A673 (cell line): ENCODE data around the gene CTNNA2. TPM values are rescaled to one million over a fixed set of nuclear protein-coding genes. Genes with fewer than 3 reads are reported as not detected.

Experiments used
- BruUV-seq: library from RNA; stranded (reverse); fragments of 400-500 nt; replicated peaks from 2 replicates; lab custom pipeline; 2021; lab: Mats Ljungman, UMichigan
- CTCF ChIA-PET: fragments of 300-600 bp; sonication (Branson Sonifier 250); formaldehyde crosslinking; loops from one replicate; lab custom pipeline; 2022; ENCODE audit warnings: antibody characterized with exemption; lab: Charles Lee
- POLR2A ChIA-PET: fragments of 300-600 bp; sonication (Branson Sonifier 250); formaldehyde crosslinking; loops from one replicate; lab custom pipeline; 2022; ENCODE audit warnings: antibody characterized with exemption; ENCODE audit not compliant: low non-redundant PET; lab: Charles Lee
- DNase-seq: peaks from one replicate; pipeline ENCODE4 v3.0.0-alpha.2; 2015; ENCODE audit warnings: low spot score
- H3K27ac ChIP-seq: fragments of 200-600 bp; sonication (generic); 2 replicates; pipeline ENCODE4 v1.5.1; 2016; ENCODE audit warnings: mixed run types, low read depth, mild to moderate bottlenecking, mixed read lengths, antibody characterized with exemption, low read length; ENCODE audit not compliant: poor library complexity, severe bottlenecking
- H3K27me3 ChIP-seq: fragments of 200-600 bp; sonication (generic); replicated peaks from 2 replicates; pipeline ENCODE4 v1.6.1; 2017; ENCODE audit warnings: mixed run types, low read depth, mild to moderate bottlenecking, mixed read lengths, antibody characterized with exemption, low read length; ENCODE audit not compliant: insufficient read depth, poor library complexity
- H3K36me3 ChIP-seq: fragments of 200-600 bp; sonication (generic); 2 replicates; pipeline ENCODE4 v1.6.1; 2016; ENCODE audit warnings: mixed run types, mild to moderate bottlenecking, mixed read lengths, antibody characterized with exemption, low read length; ENCODE audit not compliant: insufficient read depth, poor library complexity, severe bottlenecking
- H3K4me1 ChIP-seq: fragments of 200-600 bp; sonication (generic); 2 replicates; pipeline ENCODE4 v1.6.1; 2017; ENCODE audit warnings: mixed run types, mild to moderate bottlenecking, mixed read lengths, antibody characterized with exemption, low read length; ENCODE audit not compliant: insufficient read depth, poor library complexity, severe bottlenecking
- H3K4me3 ChIP-seq: fragments of 200-600 bp; sonication (generic); 2 replicates; pipeline ENCODE4 v1.5.1; 2016; ENCODE audit warnings: low read depth, mixed run types, mild to moderate bottlenecking, mixed read lengths, low read length; ENCODE audit not compliant: poor library complexity, severe bottlenecking
- H3K9me3 ChIP-seq: fragments of 200-600 bp; sonication (generic); 2 replicates; pipeline ENCODE4 v1.6.1; 2016; ENCODE audit warnings: mixed run types, low read depth, mild to moderate bottlenecking, mixed read lengths, antibody characterized with exemption, low read length; ENCODE audit not compliant: poor library complexity, severe bottlenecking
- CTCF ChIP-seq: fragments of 300-800, 200-600 bp; sonication (generic); conservative IDR thresholded peaks from 2 replicates; pipeline ENCODE4 v1.5.1; 2017; ENCODE audit warnings: low read depth, mild to moderate bottlenecking, antibody characterized with exemption, low read length, moderate library complexity, mixed read lengths
- EZH2 ChIP-seq: fragments of 200-600 bp; sonication (generic); IDR thresholded peaks from 2 replicates; pipeline ENCODE4 v1.6.1; 2017; ENCODE audit warnings: borderline replicate concordance, low read depth, mild to moderate bottlenecking, mixed read lengths, antibody characterized with exemption, low read length; ENCODE audit not compliant: poor library complexity, severe bottlenecking
- intact Hi-C: fragments of 100-400 bp; cut with micrococcal nuclease; formaldehyde crosslinking; loops from one replicate; pipeline ENCODE4 v1.10.0; 2022; ENCODE audit not compliant: unreplicated experiment
- total RNA-seq: library from RNA; stranded (reverse); gene quantifications from 2 replicates; pipeline ENCODE4 v1.2.3, GENCODE V29; 2021

The CTNNA2 gene
- total RNA-seq, 1 experiment from 2014 or later = not detected

GRCh38 chr2:80167284-80167808 lies 654.5 kb downstream of the CTNNA2 start:
- Histone ChIP-seq H3K27ac (no peak overlapping the region), H3K36me3 (no peaks in the 10 kb centered on the region), H3K27me3 (no peaks in the 10 kb centered on the region), H3K9me3 (no peaks in the 10 kb centered on the region), H3K4me1 (no peaks in the 10 kb centered on the region), H3K4me3 (no peak overlapping the region)
- no peak for TF ChIP-seq CTCF
- TF ChIP-seq EZH2 = no peak
- ChIA-PET CTCF (no interaction called here), POLR2A (no interaction called here)
- intact Hi-C loops = no loop called here
- DNase-seq = no peak
- BruUV-seq = no TSS peak

- H3K36me3 ChIP-seq = no peaks in the 10 kb centered on the region
- intact Hi-C loops = no loop called here
- DNase-seq = no peak
- no peaks in the 10 kb centered on the region for H3K27me3 ChIP-seq
- no peak overlapping the region for H3K4me3 ChIP-seq
- ChIA-PET CTCF (no interaction called here), POLR2A (no interaction called here)
- TF ChIP-seq EZH2 (no peak), CTCF (no peak)
- no peak overlapping the region for H3K27ac ChIP-seq
- BruUV-seq = no TSS peak
- no peaks in the 10 kb centered on the region for H3K4me1 ChIP-seq
- no peaks in the 10 kb centered on the region for H3K9me3 ChIP-seq
Measured at GRCh38 chr2:80168037-80168436, 655.2 kb downstream of the CTNNA2 start.

- Histone ChIP-seq H3K36me3 (no peaks in the 10 kb centered on the region), H3K4me1 (no peaks in the 10 kb centered on the region), H3K9me3 (no peaks in the 10 kb centered on the region), H3K27ac (no peak overlapping the region), H3K27me3 (no peaks in the 10 kb centered on the region), H3K4me3 (no peak overlapping the region)
- ChIA-PET POLR2A (no interaction called here), CTCF (no interaction called here)
- no peak for TF ChIP-seq EZH2
- TF ChIP-seq CTCF = no peak
- intact Hi-C loops = no loop called here
- no TSS peak for BruUV-seq
- DNase-seq = no peak
Measured at GRCh38 chr2:80168801-80169200, 656.0 kb downstream of the CTNNA2 start.
